Measurements from ENCODE around the gene ATG9A.
"Not testable (repeated sequence)": the region's sequence is repeated elsewhere in the genome, so short reads cannot be mapped to it uniquely, and the experiment has no call there.

Gene ATG9A
- 31.9 to 34.2 reads per million in 2 donors for total RNA-seq

- peak; percentile 94 for DNase-seq
Observed at GRCh38 chr2:219229305-219230058, at the start of gene ATG9A, which contains the start of gene ANKZF1. TSS of gene ATG9A (minus strand) at chr2:219229636. CDS start at chr2:219228024, 1,612 bp downstream. TSS of gene ANKZF1 (plus strand) at chr2:219229806. CDS start at chr2:219230258, 452 bp downstream.

GRCh38 chr2:219278655-219279150, 49.3 kb upstream of the ATG9A start:
- DNase-seq = no peak

GRCh38 chr2:219277703-219278654, 48.5 kb upstream of the ATG9A start:
- DNase-seq = peak; percentile 70

GRCh38 chr2:219274361-219274921, 45.0 kb upstream of the ATG9A start:
- no peak for DNase-seq

GRCh38 chr2:219273937-219274336, 44.5 kb upstream of the ATG9A start:
- DNase-seq = no peak

- no peak for DNase-seq
Observed at GRCh38 chr2:219272995-219273394, 43.6 kb upstream of the ATG9A start.

GRCh38 chr2:219272356-219272755, 42.9 kb upstream of the ATG9A start:
- DNase-seq = no peak

GRCh38 chr2:219271021-219271420, 41.6 kb upstream of the ATG9A start:
- no peak for DNase-seq

- no peak for DNase-seq
Observed at GRCh38 chr2:219270055-219270372, 40.6 kb upstream of the ATG9A start.

GRCh38 chr2:219269362-219270054, 40.1 kb upstream of the ATG9A start:
- DNase-seq = no peak

GRCh38 chr2:219268294-219268693, 38.9 kb upstream of the ATG9A start:
- DNase-seq = no peak

- DNase-seq = no peak
Observed at GRCh38 chr2:219266886-219267285, 37.5 kb upstream of the ATG9A start.

- no peak for DNase-seq
Observed at GRCh38 chr2:219266232-219266631, 36.8 kb upstream of the ATG9A start.

- DNase-seq = no peak
Observed at GRCh38 chr2:219261024-219261855, 31.8 kb upstream of the ATG9A start.

GRCh38 chr2:219258942-219259341, 29.5 kb upstream of the ATG9A start:
- not testable (repeated sequence) for DNase-seq

GRCh38 chr2:219254590-219255201, 25.3 kb upstream of the ATG9A start:
- peak; percentile 27 for DNase-seq

- peak; percentile 91 for DNase-seq
Observed at GRCh38 chr2:219253753-219254589, 24.5 kb upstream of the ATG9A start, which contains the start of gene TUBA4A. TSS of gene TUBA4A (minus strand) at chr2:219253918. CDS start at chr2:219253858, 60 bp downstream.

- DNase-seq = peak; percentile 38
Observed at GRCh38 chr2:219252900-219253752, 23.7 kb upstream of the ATG9A start, which contains the start of gene TUBA4B. TSS of gene TUBA4B (plus strand) at chr2:219253243. CDS start at chr2:219253408, 165 bp downstream.

- peak; percentile 25 for DNase-seq
Observed at GRCh38 chr2:219252570-219252899, 23.1 kb upstream of the ATG9A start.

Measured in T-helper 9 cell (primary cell).